HEK293 (cell line): Measurements from ENCODE around the gene CDK17.

Experiments
- CTCF ChIA-PET: fragments of 350-600 bp; formaldehyde crosslinking; extraction: SDS; loops from one replicate; lab custom pipeline; 2021; ENCODE audit warnings: antibody characterized with exemption; lab: Yijun Ruan, JAX
- POLR2A ChIA-PET: fragments of 300-600 bp; formaldehyde crosslinking; extraction: SDS; loops from one replicate; lab custom pipeline; 2020; ENCODE audit warnings: antibody characterized with exemption, inconsistent platforms; lab: Yijun Ruan, JAX
- H3K27ac ChIP-seq: fragments of 200-500 bp; sonication (Bioruptor generic); 2 replicates; pipeline ENCODE4 v1.5.1; 2014; ENCODE audit warnings: low read depth, low read length, control low read depth, inconsistent platforms; ENCODE audit errors: extremely low read depth
- H3K36me3 ChIP-seq, 2 experiments: fragments of 200-500 bp in 1 of 2; sonication (Bioruptor generic) in 1 of 2; 1 replicate in 1 of 2; 2 replicates in 1 of 2; pipeline ENCODE4 v1.5.1; 2014 to 2017; ENCODE audit warnings: inconsistent platforms in 2 of 2, low read length in 2 of 2; ENCODE audit not compliant: control insufficient read depth in 2 of 2, insufficient read depth in 1 of 2
- H3K4me1 ChIP-seq: fragments of 200-500 bp; sonication (Bioruptor generic); 2 replicates; pipeline ENCODE4 v1.5.1; 2014; ENCODE audit warnings: mild to moderate bottlenecking, low read length, inconsistent platforms; ENCODE audit not compliant: control insufficient read depth, insufficient read depth
- H3K4me3 ChIP-seq: 2 replicates; pipeline ENCODE4 v1.5.1; 2011; ENCODE audit warnings: low read depth, mild to moderate bottlenecking, control low read depth, low read length, moderate library complexity
- H3K9me3 ChIP-seq: fragments of 200-500 bp; sonication (Bioruptor generic); 2 replicates; pipeline ENCODE4 v1.5.1; 2014; ENCODE audit warnings: low read depth, low read length, inconsistent platforms; ENCODE audit not compliant: control insufficient read depth, insufficient read depth
- GLI4 ChIP-seq: fragments of 450-650 bp; formaldehyde crosslinking; IDR thresholded peaks from 2 replicates; pipeline ENCODE4 v1.5.1; 2016; ENCODE audit warnings: missing biosample characterization, missing genetic modification characterization
- HOXA7 ChIP-seq: sonication (generic); formaldehyde crosslinking; IDR thresholded peaks from 2 replicates; pipeline ENCODE4 v1.8.1; 2022; ENCODE audit warnings: missing genetic modification reagents, borderline replicate concordance
- INSM2 ChIP-seq: fragments of 450-650 bp; formaldehyde crosslinking; IDR thresholded peaks from 2 replicates; pipeline ENCODE4 v1.5.1; 2016; ENCODE audit warnings: missing biosample characterization, missing genetic modification characterization
- KLF7 ChIP-seq: fragments of 450-650 bp; formaldehyde crosslinking; IDR thresholded peaks from 2 replicates; pipeline ENCODE4 v1.5.1; 2016; ENCODE audit warnings: missing biosample characterization, missing genetic modification characterization, borderline replicate concordance
- KLF9 ChIP-seq: fragments of 450-650 bp; formaldehyde crosslinking; IDR thresholded peaks from 2 replicates; pipeline ENCODE4 v1.5.1; 2016; ENCODE audit warnings: missing biosample characterization, missing genetic modification characterization, low read depth
- MEIS1 ChIP-seq: sonication (generic); formaldehyde crosslinking; IDR thresholded peaks from 2 replicates; pipeline ENCODE4 v1.8.1; 2022; ENCODE audit warnings: missing genetic modification reagents, mild to moderate bottlenecking, borderline replicate concordance
- SCRT2 ChIP-seq: fragments of 450-650 bp; formaldehyde crosslinking; IDR thresholded peaks from 2 replicates; pipeline ENCODE4 v1.5.1; 2016; ENCODE audit warnings: missing biosample characterization, missing genetic modification characterization
- TCF7L2 ChIP-seq: IDR thresholded peaks from 2 replicates; pipeline ENCODE4 v1.6.1; 2011; ENCODE audit warnings: low read depth, mild to moderate bottlenecking, inconsistent platforms, low read length, moderate library complexity, borderline replicate concordance
- ZBTB1 ChIP-seq: fragments of 450-650 bp; formaldehyde crosslinking; IDR thresholded peaks from 2 replicates; pipeline ENCODE4 v1.5.1; 2016; ENCODE audit warnings: missing biosample characterization, missing genetic modification characterization
- ZBTB10 ChIP-seq: fragments of 450-650 bp; formaldehyde crosslinking; IDR thresholded peaks from 2 replicates; pipeline ENCODE4 v1.5.1; 2016; ENCODE audit warnings: missing biosample characterization, missing genetic modification characterization
- ZBTB20 ChIP-seq: fragments of 450-650 bp; formaldehyde crosslinking; IDR thresholded peaks from 2 replicates; pipeline ENCODE4 v1.5.1; 2016; ENCODE audit warnings: missing biosample characterization, missing genetic modification characterization
- ZBTB44 ChIP-seq: fragments of 450-650 bp; IDR thresholded peaks from 2 replicates; pipeline ENCODE4 v1.5.1; 2018; ENCODE audit warnings: missing biosample characterization, mild to moderate bottlenecking, missing genetic modification characterization
- ZFHX2 ChIP-seq: fragments of 450-650 bp; formaldehyde crosslinking; conservative IDR thresholded peaks from 2 replicates; pipeline ENCODE4 v1.5.1; 2016; ENCODE audit warnings: missing biosample characterization, missing genetic modification characterization
- ZNF214 ChIP-seq: fragments of 450-650 bp; formaldehyde crosslinking; IDR thresholded peaks from 2 replicates; pipeline ENCODE4 v1.5.1; 2017; ENCODE audit warnings: missing biosample characterization, mild to moderate bottlenecking, missing genetic modification characterization, borderline replicate concordance
- ZNF239 ChIP-seq: fragments of 450-650 bp; formaldehyde crosslinking; IDR thresholded peaks from 2 replicates; pipeline ENCODE4 v1.5.1; 2016; ENCODE audit warnings: missing biosample characterization, missing genetic modification characterization
- ZNF423 ChIP-seq: fragments of 450-650 bp; formaldehyde crosslinking; IDR thresholded peaks from 2 replicates; pipeline ENCODE4 v1.5.1; 2016; ENCODE audit warnings: missing biosample characterization, missing genetic modification characterization
- ZNF513 ChIP-seq: fragments of 450-650 bp; IDR thresholded peaks from 2 replicates; pipeline ENCODE4 v1.5.1; 2018; ENCODE audit warnings: missing biosample characterization, missing genetic modification characterization
- ZNF626 ChIP-seq: fragments of 450-650 bp; sonication (Bioruptor Pico); formaldehyde crosslinking; IDR thresholded peaks from 2 replicates; pipeline ENCODE4 v1.5.1; 2018; ENCODE audit warnings: missing biosample characterization, missing genetic modification characterization, inconsistent platforms
- ZNF692 ChIP-seq: fragments of 450-650 bp; formaldehyde crosslinking; IDR thresholded peaks from 2 replicates; pipeline ENCODE4 v1.5.1; 2016; ENCODE audit warnings: missing biosample characterization, missing genetic modification characterization

CDK17 gene

GRCh38 chr12:96414637-96415036 lies 14.4 kb upstream of the CDK17 start (continued):
- TF ChIP-seq INSM2 (tag by site-specific recombination) (no peak), ZNF626 (no peak), ZFHX2 (no peak), ZBTB44 (tag by site-specific recombination) (no peak), KLF7 (no peak), ZNF513 (tag by site-specific recombination) (no peak), ZBTB1 (tag by site-specific recombination) (no peak)

- Histone ChIP-seq H3K27ac (no peak overlapping the region), H3K4me3 (no peak overlapping the region), H3K36me3 (no peaks in the 10 kb centered on the region), H3K9me3 (no peaks in the 10 kb centered on the region), H3K4me1 (no peaks in the 10 kb centered on the region)
- ChIA-PET POLR2A (no interaction called here), CTCF (interaction anchor here (0.6 to 1.2 kb wide), 3 partner anchors 11 to 204 kb away, joined by 3 to 8 read pairs (median 5); partner anchors contain the start of gene CFAP54)
- no peak for TF ChIP-seq SCRT2
- no peak for TF ChIP-seq GLI4
- no peak for TF ChIP-seq MEIS1
- no peak for TF ChIP-seq ZNF692 (tag by site-specific recombination)
- TF ChIP-seq ZNF214: no peak
- TF ChIP-seq ZNF239 (tag by site-specific recombination): no peak
- TF ChIP-seq HOXA7 (CRISPR knock-in tag): no peak
- TF ChIP-seq ZBTB10 (tag by site-specific recombination): no peak
- no peak for TF ChIP-seq ZBTB20 (tag by site-specific recombination)
- TF ChIP-seq ZNF423: no peak
- TF ChIP-seq KLF9 (tag by site-specific recombination): no peak
- TF ChIP-seq TCF7L2: no peak
Measured at GRCh38 chr12:96412431-96412830, 12.2 kb upstream of the CDK17 start.
